ENCODE measurements around the gene AGAP1. TPM values are rescaled to one million over a fixed set of nuclear protein-coding genes. Genes with fewer than 3 reads are reported as not detected.

The AGAP1 gene
- total RNA-seq, 4 donors from 2014 or later = 7.2 to 19.6 (median 15.2) TPM

DNA sequence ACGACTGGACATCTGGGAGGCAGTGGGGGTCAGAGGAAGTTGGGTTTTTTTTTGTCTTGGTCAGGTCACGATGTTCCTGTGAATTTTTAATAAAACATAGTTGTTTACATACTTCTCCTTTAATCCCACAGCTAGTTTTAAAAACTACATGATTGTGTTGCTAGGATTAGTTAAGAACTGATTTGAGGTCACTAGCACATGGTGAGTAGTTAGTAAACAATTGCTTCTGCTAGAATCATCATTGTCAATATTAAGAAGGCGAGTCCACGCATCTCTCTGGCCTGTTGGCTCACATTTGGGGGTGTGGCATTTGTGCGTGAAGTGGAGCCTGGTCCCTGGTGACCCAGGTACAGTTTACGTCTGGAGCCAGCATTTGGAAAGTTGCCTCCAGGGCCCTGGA is 59.4 kb downstream of the AGAP1 start:
- no peaks in the 10 kb centered on the region for H3K36me3 ChIP-seq
- intact Hi-C loops (cut with DNase I) = no loop called here
- H3K4me3 ChIP-seq = no peak overlapping the region
- WGBS, 2 donors = 55 to 68% methylated on average over 5 to 6 of the region's 6 CpGs
- H3K4me1 ChIP-seq = peaks cover 0 to 58% (median 6%) of the 10 kb centered on the region in 3 donors
- no peak for DNase-seq
- no peaks in the 10 kb centered on the region for H3K9me3 ChIP-seq
- H3K27me3 ChIP-seq = no peaks in the 10 kb centered on the region
- H3K27ac ChIP-seq = no peak overlapping the region
- TF ChIP-seq, protein P1, sequence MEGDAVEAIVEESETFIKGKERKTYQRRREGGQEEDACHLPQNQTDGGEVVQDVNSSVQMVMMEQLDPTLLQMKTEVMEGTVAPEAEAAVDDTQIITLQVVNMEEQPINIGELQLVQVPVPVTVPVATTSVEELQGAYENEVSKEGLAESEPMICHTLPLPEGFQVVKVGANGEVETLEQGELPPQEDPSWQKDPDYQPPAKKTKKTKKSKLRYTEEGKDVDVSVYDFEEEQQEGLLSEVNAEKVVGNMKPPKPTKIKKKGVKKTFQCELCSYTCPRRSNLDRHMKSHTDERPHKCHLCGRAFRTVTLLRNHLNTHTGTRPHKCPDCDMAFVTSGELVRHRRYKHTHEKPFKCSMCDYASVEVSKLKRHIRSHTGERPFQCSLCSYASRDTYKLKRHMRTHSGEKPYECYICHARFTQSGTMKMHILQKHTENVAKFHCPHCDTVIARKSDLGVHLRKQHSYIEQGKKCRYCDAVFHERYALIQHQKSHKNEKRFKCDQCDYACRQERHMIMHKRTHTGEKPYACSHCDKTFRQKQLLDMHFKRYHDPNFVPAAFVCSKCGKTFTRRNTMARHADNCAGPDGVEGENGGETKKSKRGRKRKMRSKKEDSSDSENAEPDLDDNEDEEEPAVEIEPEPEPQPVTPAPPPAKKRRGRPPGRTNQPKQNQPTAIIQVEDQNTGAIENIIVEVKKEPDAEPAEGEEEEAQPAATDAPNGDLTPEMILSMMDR (IDR thresholded peaks at IDR 0.05) = no peak
- no peak for TF ChIP-seq POLR2A (IDR thresholded peaks at IDR 0.05)

DNA sequence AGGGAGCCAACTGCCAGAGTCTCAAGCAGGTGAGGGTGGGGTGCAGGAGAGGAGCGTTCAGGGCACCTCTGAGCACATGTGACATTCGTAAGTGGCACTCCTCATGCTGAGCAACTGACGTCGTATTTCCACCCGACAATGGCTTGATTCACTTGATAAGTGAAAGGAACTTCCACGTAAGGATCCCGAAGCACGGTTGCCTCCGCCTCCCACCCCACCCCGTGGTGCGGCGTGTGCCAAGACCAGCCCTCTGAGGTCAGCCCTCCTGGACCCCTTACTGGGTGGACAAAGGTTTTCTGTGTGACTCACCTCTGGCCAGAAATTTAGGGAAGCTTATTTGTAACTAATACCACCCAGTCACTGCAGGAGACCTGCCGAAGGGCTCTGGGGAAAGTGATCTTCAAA is 59.9 kb downstream of the AGAP1 start:
- DNase-seq = no peak
- Histone ChIP-seq H3K27me3 (no peaks in the 10 kb centered on the region), H3K9me3 (no peaks in the 10 kb centered on the region), H3K4me1 (peaks cover 0 to 54% (median 6%) of the 10 kb centered on the region in 3 donors), H3K27ac (no peak overlapping the region), H3K36me3 (no peaks in the 10 kb centered on the region), H3K4me3 (no peak overlapping the region)
- intact Hi-C loops (cut with DNase I) = no loop called here
- TF ChIP-seq, protein P1 (IDR thresholded peaks at IDR 0.05) = no peak
- TF ChIP-seq POLR2A (IDR thresholded peaks at IDR 0.05) = no peak
- 75 to 86% methylated on average over 5 to 9 of the region's 13 CpGs for whole genome bisulfite sequencing, 2 donors

DNA sequence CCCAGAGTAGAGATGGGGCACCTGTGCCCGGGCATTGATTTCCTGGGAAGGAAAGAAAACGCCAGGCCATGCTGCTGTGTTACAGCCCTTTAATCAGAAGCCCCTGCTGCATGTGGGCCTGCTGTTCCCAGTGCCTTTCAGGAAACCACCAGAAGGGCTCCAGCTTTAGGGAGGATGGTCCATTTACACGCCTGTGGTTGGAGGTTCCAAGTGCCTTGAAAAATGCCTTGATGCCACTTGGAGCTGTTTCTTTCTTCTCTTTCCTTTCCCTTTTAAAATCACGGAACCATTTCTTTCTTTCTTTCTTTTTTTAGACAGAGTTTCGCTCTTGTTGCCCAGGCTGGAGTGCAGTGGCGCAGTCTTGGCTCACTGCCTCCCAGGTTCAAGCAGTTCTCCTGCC is 60.5 kb downstream of the AGAP1 start:
- no peak for TF ChIP-seq POLR2A (IDR thresholded peaks at IDR 0.05)
- TF ChIP-seq, protein P1 (IDR thresholded peaks at IDR 0.05) = no peak
- H3K4me3 ChIP-seq = no peak overlapping the region
- intact Hi-C loops (cut with DNase I) = no loop called here
- no peak for DNase-seq
- WGBS, 2 donors = 79 to 89% methylated on average over 5 to 6 of the region's 6 CpGs
- no peaks in the 10 kb centered on the region for H3K27me3 ChIP-seq
- no peaks in the 10 kb centered on the region for H3K9me3 ChIP-seq
- peaks cover 0 to 47% (median 6%) of the 10 kb centered on the region in 3 donors for H3K4me1 ChIP-seq
- no peak overlapping the region for H3K27ac ChIP-seq
- H3K36me3 ChIP-seq = no peaks in the 10 kb centered on the region

DNA sequence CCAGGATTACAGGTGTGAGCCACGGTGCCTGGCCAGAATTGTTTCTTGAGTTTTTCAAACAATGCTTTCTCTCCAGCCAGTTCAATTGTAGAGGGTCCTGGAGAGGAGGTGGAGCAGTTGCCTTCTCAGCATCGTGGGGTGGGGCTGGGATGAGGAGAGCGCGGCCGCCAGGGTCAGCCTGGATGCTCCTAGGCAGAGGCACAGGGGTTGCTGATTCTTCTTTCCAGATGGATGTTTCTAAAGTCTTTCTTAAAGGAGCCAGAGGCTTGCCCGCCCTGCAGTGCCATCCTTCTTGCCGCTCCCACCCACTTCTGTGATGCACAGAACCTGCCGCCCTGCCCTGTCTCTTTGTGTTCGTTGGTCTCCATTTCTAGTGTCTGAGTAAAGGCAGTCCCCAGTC is 61.1 kb downstream of the AGAP1 start:
- no peak overlapping the region for H3K27ac ChIP-seq
- no peak for DNase-seq
- peaks cover 0 to 42% (median 6%) of the 10 kb centered on the region in 3 donors for H3K4me1 ChIP-seq
- H3K9me3 ChIP-seq = no peaks in the 10 kb centered on the region
- 92 to 99% methylated on average over 7 to 9 of the region's 9 CpGs for WGBS, 2 donors
- TF ChIP-seq, protein P1 (IDR thresholded peaks at IDR 0.05) = no peak
- no peak for TF ChIP-seq POLR2A (IDR thresholded peaks at IDR 0.05)
- H3K36me3 ChIP-seq = no peaks in the 10 kb centered on the region
- no peaks in the 10 kb centered on the region for H3K27me3 ChIP-seq
- intact Hi-C loops (cut with DNase I) = no loop called here
- H3K4me3 ChIP-seq = no peak overlapping the region

DNA sequence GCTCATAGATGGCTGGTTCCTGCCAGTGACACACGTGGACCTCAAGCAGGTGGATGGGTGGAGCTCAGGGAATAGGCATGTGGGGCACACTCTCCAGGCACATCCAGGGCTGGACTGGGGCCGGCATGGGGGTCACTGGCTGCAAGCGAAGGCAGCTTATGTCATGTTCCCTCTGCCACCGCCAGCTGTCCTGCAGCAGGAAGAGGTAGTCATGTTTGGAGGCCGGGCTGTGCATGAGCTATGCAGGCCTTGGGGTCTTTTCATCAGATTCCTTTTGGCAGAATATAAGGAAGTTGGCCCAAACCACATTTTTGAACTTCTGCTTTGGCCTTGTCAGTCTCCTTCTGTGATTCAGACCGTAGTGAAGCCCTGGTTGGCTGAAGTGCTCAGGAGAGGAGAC is 61.5 kb downstream of the AGAP1 start:
- intact Hi-C loops (cut with DNase I) = no loop called here
- DNase-seq = no peak
- 46 to 70% methylated on average over 2 to 5 of the region's 6 CpGs for WGBS, 2 donors
- TF ChIP-seq, protein P1 (IDR thresholded peaks at IDR 0.05) = no peak
- TF ChIP-seq POLR2A (IDR thresholded peaks at IDR 0.05) = no peak
- Histone ChIP-seq H3K36me3 (no peaks in the 10 kb centered on the region), H3K27me3 (no peaks in the 10 kb centered on the region), H3K27ac (no peak overlapping the region), H3K4me3 (no peak overlapping the region), H3K9me3 (no peaks in the 10 kb centered on the region), H3K4me1 (peaks cover 0 to 37% (median 6%) of the 10 kb centered on the region in 3 donors)
